Cerebellar nuclear complex (tissue), 1 donor: Measurements from ENCODE around the gene CTDP1.

Source experiments
- DNase-seq, 2 experiments: peaks; one replicate each; lab custom pipeline; 2025; lab: John Stamatoyannopoulos, UW

CTDP1 gene

GRCh38 chr18:79765491-79766245 is 86.1 kb downstream of the CTDP1 start:
- no peak for DNase-seq

GRCh38 chr18:79766308-79766707 is 86.7 kb downstream of the CTDP1 start:
- DNase-seq = no peak

- DNase-seq = no peak
Observed at GRCh38 chr18:79768745-79769144, 89.1 kb downstream of the CTDP1 start.

GRCh38 chr18:79769698-79770500 is 90.3 kb downstream of the CTDP1 start:
- no peak for DNase-seq

- no peak for DNase-seq
Observed at GRCh38 chr18:79770501-79770815, 90.9 kb downstream of the CTDP1 start.

GRCh38 chr18:79770826-79771225 is 91.2 kb downstream of the CTDP1 start:
- no peak for DNase-seq

- DNase-seq = no peak
Observed at GRCh38 chr18:79771446-79772107, 92.0 kb downstream of the CTDP1 start.

- DNase-seq = no peak
Observed at GRCh38 chr18:79772108-79772864, 92.7 kb downstream of the CTDP1 start.

- no peak for DNase-seq
Observed at GRCh38 chr18:79772865-79773696, 93.5 kb downstream of the CTDP1 start.

GRCh38 chr18:79774111-79774510 is 94.5 kb downstream of the CTDP1 start:
- no peak for DNase-seq

GRCh38 chr18:79775441-79776221 is 96.0 kb downstream of the CTDP1 start:
- DNase-seq = no peak

GRCh38 chr18:79776674-79777073 is 97.1 kb downstream of the CTDP1 start:
- no peak for DNase-seq

GRCh38 chr18:79778291-79778791 is 98.7 kb downstream of the CTDP1 start:
- DNase-seq = no peak

GRCh38 chr18:79779021-79779699 is 99.6 kb downstream of the CTDP1 start:
- DNase-seq = no peak

- no peak for DNase-seq
Observed at GRCh38 chr18:79779700-79780190, 100.1 kb downstream of the CTDP1 start.

GRCh38 chr18:79780547-79780946 is 100.9 kb downstream of the CTDP1 start:
- no peak for DNase-seq

GRCh38 chr18:79781331-79781941 is 101.8 kb downstream of the CTDP1 start:
- DNase-seq = no peak

- no peak for DNase-seq
Observed at GRCh38 chr18:79782566-79783308, 103.1 kb downstream of the CTDP1 start.
